H1 (cell line): ENCODE measurements around the gene EMP2. TPM values are rescaled to one million over a fixed set of nuclear protein-coding genes. Genes with fewer than 3 reads are reported as not detected.

Experiments used
- ASH2L ChIP-seq: fragments of 200-600, 300-600 bp; sonication (generic); IDR thresholded peaks from one replicate; pipeline ENCODE4 v1.7.1; 2017; ENCODE audit warnings: low read length
- CREB1 ChIP-seq: IDR thresholded peaks from 2 replicates; pipeline ENCODE4 v1.6.1; 2012; ENCODE audit warnings: inconsistent platforms
- EGR1 ChIP-seq: IDR thresholded peaks from 2 replicates; pipeline ENCODE4 v1.6.1; 2011; ENCODE audit warnings: low read depth, low read length, borderline replicate concordance
- EP300 ChIP-seq, 2 experiments: IDR thresholded peaks; 1 replicate in 1 of 2; 2 replicates in 1 of 2; pipeline ENCODE4 v1.6.1; 2011 to 2012; ENCODE audit warnings: low read depth in 2 of 2, low read length in 2 of 2, mild to moderate bottlenecking in 2 of 2, borderline replicate concordance in 1 of 2, inconsistent platforms in 1 of 2, moderate library complexity in 1 of 2
- EZH2 ChIP-seq: fragments of 200-600 bp; sonication (generic); IDR thresholded peaks from 2 replicates; pipeline ENCODE4 v1.7.1; 2012; ENCODE audit warnings: low read depth, mild to moderate bottlenecking, moderate library complexity, low read length, inconsistent platforms; ENCODE audit not compliant: severe bottlenecking
- JUND ChIP-seq: IDR thresholded peaks from 2 replicates; pipeline ENCODE4 v1.6.1; 2011; ENCODE audit warnings: mild to moderate bottlenecking, improper control_type of control experiment, low read length
- RXRA ChIP-seq: IDR thresholded peaks from 2 replicates; pipeline ENCODE4 v1.6.1; 2011; ENCODE audit warnings: low read depth, mild to moderate bottlenecking, low read length, moderate library complexity; ENCODE audit not compliant: insufficient read depth
- SAP30 ChIP-seq: fragments of 300-600 bp; sonication (generic); IDR thresholded peaks from 2 replicates; pipeline ENCODE4 v1.7.1; 2012; ENCODE audit warnings: low read length, moderate library complexity, mild to moderate bottlenecking, inconsistent platforms; ENCODE audit not compliant: insufficient read depth, insufficient replicate concordance
- SP2 ChIP-seq: IDR thresholded peaks from 2 replicates; pipeline ENCODE4 v1.6.1; 2012; ENCODE audit warnings: mild to moderate bottlenecking, low read length, inconsistent platforms
- YY1 ChIP-seq: IDR thresholded peaks from 2 replicates; pipeline ENCODE4 v1.6.1; 2011; ENCODE audit warnings: low read depth, mild to moderate bottlenecking, low read length
- polyA plus RNA-seq, 7 experiments: library from polyadenylated mRNA; depleted of rRNA in 3 of 7; stranded (reverse) in 5 of 7; unstranded in 2 of 7; fragments of >200 nt in 5 of 7; fragments of 200-250 nt in 2 of 7; gene quantifications; 1 replicate in 5 of 7; 2 replicates in 1 of 7; 4 replicates in 1 of 7; pipeline versions ENCODE4 v1.2.1 to v1.2.3, GENCODE V29; 2011 to 2013; ENCODE audit warnings: missing spikeins in 2 of 7, mixed read lengths in 2 of 7
- total RNA-seq: library from RNA; stranded (reverse); fragmentation: NEBNext Ultra II Directional; extraction: Animal tissue kit (Norgen Biotek cat#: 25700); gene quantifications from 2 replicates; pipeline ENCODE4 v1.2.1, GENCODE V29; 2021

EMP2 gene
- total and polyA plus RNA-seq, 2 of the 8 experiments (the other 6 are each of a cell fraction or from before 2014, with no cell fraction given) = 22.6 to 23.3 TPM

DNA sequence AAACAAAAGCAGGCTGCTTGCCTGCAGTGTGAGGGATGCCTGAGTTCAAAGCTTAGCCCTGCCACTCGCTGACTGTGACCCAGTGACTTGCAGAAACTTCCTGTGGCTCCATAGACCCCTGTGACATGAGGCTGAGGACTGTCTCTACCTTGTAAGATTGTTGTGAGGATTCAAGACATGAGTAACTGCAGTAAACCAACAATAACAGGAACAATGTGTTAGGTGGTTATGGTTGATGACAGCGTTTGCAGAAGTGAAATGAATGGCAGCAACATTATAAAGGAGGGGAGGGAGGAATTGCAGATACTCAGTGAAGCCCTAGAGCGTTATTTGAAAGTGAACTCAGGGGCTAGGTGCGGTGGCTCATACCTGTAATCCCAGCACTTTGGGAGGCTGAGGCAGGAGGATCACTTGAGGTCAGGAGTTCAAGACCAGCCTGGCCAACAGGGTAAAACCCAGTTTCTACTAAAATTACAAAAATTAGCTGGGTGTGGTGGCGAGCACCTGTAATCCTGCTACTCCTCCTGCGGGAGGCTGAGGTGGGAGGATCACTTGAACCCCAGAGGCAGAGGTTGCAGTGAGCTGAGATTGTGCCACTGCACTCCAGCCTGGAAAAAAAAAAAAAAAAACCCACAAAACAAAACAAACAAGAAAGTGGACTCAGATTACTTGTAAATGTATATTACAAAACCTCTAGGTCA lies 33.5 kb upstream of the EMP2 start (continued):
- TF ChIP-seq JUND = no peak
- TF ChIP-seq ASH2L = no peak
- no peak for TF ChIP-seq YY1
- no peak for TF ChIP-seq EZH2
- TF ChIP-seq EGR1 = no peak
- TF ChIP-seq RXRA = no peak
- TF ChIP-seq SAP30 = no peak
- TF ChIP-seq EP300 (IDR thresholded peaks at IDR 0.05; ENCODE audit: borderline replicate concordance in 1 of 2, low read depth in 2 of 2, low read length in 2 of 2) = no peak
- TF ChIP-seq SP2 = no peak
- no peak for TF ChIP-seq CREB1
